GM10248 (cell line): ENCODE results near the gene NFATC2.

Experiments used
- CTCF ChIA-PET: fragments of 300-600 bp; sonication (Branson Sonifier 250); formaldehyde crosslinking; extraction: SDS; loops from one replicate; lab custom pipeline; 2021; ENCODE audit warnings: antibody characterized with exemption; lab: Yijun Ruan, JAX
- POLR2A ChIA-PET: fragments of 350-650 bp; sonication (Branson Sonifier 250); formaldehyde crosslinking; extraction: SDS; loops from one replicate; lab custom pipeline; 2020; ENCODE audit warnings: antibody characterized with exemption; lab: Yijun Ruan, JAX
- DNase-seq: peaks from one replicate; pipeline ENCODE4 v3.0.0; 2012; ENCODE audit errors: extremely low spot score
- TF ChIP-seq, protein P1 (sequence below): IDR thresholded peaks from 2 replicates; pipeline ENCODE4 v1.5.1; 2012; ENCODE audit warnings: mild to moderate bottlenecking, low read depth; ENCODE audit errors: extremely low read depth, missing control alignments, control extremely low read depth

NFATC2 gene

DNA sequence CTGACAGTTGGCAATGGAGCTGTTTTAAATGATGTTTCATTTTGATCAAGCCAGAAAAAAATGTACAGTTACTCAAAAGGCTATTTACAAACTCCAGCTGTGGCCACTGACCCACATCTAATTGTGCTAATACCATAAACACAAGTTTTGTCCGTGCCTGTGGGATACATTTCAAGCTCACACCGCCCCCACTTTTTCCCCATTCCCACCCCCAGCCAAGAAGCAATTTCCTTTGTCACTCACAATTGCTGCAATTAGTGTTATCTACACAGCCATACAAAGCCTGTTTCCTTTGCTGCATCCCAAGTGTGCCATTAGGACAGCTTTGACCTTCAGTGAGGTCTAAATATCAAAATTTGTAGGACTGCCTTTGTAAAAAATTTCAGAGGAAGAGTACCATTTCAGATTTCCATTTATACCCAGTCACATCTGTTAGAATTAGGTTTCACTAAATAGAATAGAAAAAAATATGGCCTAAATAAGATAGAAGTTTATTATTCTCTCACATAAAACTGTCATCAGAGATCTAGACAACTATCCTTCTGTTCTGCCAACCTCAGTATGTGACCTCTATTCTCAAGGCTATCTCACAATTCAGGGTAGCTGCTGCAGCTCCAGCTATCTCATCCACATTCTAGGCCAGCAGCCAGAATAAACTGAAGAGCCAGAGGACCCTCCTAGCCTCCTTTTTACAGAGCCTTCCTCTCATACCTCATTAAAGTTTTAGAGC lies 202.6 kb downstream of the NFATC2 start:
- CTCF ChIA-PET, result interaction anchor here (0.7 to 1.2 kb wide), 5 partner anchors 14 to 183 kb away, joined by 3 to 5 read pairs (median 3); no protein-coding TSS in a partner anchor
- POLR2A ChIA-PET, result no interaction called here
- TF ChIP-seq, protein P1, sequence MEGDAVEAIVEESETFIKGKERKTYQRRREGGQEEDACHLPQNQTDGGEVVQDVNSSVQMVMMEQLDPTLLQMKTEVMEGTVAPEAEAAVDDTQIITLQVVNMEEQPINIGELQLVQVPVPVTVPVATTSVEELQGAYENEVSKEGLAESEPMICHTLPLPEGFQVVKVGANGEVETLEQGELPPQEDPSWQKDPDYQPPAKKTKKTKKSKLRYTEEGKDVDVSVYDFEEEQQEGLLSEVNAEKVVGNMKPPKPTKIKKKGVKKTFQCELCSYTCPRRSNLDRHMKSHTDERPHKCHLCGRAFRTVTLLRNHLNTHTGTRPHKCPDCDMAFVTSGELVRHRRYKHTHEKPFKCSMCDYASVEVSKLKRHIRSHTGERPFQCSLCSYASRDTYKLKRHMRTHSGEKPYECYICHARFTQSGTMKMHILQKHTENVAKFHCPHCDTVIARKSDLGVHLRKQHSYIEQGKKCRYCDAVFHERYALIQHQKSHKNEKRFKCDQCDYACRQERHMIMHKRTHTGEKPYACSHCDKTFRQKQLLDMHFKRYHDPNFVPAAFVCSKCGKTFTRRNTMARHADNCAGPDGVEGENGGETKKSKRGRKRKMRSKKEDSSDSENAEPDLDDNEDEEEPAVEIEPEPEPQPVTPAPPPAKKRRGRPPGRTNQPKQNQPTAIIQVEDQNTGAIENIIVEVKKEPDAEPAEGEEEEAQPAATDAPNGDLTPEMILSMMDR, result no peak
- no peak for DNase-seq

DNA sequence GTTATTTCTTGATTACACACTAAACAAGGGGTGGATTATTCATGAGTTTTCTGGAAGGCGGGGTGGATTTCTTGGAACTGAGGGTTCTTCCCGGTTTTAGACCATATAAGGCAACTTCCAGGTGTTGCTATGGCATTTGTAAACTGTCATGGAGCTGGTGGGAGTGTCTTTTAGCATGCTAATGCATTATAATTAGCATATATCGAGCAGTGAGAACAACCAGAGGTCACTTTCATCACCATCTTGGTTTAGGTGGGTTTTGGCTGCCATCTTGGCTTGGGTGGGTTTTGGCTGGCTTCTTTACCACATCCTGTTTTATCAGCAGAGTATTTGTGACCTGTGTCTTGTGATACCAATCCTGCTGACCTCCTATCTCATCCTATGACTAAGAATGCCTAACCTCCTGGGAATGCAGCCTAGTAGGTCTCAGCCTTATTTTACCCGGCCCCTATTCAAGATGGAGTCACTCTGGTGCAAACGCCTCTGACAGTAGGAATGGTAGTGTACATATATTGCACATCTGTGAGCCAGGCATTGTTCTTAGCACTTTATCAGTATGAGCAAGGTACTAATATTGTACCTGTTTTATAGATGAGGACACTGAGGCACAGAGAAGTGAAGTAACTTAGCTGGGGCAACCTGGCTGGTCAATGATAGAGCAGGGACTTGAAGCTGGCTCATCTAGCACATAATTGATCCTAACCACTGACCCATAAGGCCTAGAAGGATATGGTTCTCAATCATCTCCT lies 203.7 kb downstream of the NFATC2 start:
- CTCF ChIA-PET, result interaction anchor here (0.8 to 1.2 kb wide), 3 partner anchors 13 to 69 kb away, joined by 3 to 5 read pairs (median 4); no protein-coding TSS in a partner anchor
- DNase-seq, result no peak
- TF ChIP-seq, protein P1, result no peak
- POLR2A ChIA-PET, result no interaction called here

DNA sequence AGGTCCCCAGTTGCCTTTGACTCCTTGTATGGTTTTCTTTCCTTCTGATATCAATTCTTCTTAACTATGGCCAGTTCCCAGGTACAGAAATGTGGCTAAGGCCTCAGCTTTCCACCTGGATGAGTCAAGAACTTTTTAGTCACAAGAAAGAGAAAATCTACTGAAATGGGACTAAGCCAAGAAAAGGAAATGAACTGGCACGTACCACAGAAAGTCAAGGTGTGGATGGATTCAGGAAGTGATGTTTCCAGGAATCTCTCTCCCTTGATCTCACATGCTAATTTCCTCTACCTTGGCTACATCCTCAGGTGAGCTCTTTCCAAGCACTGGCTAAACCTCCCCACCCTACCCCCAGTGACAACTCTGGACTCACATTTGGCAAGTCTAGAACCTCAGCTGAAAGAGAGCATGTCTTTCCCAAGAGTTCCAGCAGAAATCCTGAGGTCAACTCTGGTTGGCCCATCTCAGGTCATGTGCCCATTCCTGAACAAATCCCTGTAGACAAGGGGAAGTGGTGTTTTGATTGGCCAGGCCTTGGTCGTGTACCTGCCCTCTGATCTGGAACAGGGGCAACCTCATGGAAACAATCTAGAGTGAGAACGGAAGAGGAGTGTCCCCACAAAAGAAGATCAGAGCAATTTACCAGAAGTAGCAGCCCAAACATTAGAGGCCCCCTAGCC lies 205.3 kb downstream of the NFATC2 start:
- ChIA-PET CTCF (interaction anchor here (0.8 kb wide), 1 partner anchor 11 kb away, joined by 3 read pairs; no protein-coding TSS in a partner anchor), POLR2A (no interaction called here)
- no peak for DNase-seq
- TF ChIP-seq, protein P1, result no peak
